ENCODE measurements around the gene P2RY10. TPM values are rescaled to one million over a fixed set of nuclear protein-coding genes. Genes with fewer than 3 reads are reported as not detected.

P2RY10 gene, protein sequence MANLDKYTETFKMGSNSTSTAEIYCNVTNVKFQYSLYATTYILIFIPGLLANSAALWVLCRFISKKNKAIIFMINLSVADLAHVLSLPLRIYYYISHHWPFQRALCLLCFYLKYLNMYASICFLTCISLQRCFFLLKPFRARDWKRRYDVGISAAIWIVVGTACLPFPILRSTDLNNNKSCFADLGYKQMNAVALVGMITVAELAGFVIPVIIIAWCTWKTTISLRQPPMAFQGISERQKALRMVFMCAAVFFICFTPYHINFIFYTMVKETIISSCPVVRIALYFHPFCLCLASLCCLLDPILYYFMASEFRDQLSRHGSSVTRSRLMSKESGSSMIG
- not detected for polyA plus RNA-seq (2013, experiment 1 of 2)
- not detected for polyA plus RNA-seq (2013, experiment 2 of 2)

DNA sequence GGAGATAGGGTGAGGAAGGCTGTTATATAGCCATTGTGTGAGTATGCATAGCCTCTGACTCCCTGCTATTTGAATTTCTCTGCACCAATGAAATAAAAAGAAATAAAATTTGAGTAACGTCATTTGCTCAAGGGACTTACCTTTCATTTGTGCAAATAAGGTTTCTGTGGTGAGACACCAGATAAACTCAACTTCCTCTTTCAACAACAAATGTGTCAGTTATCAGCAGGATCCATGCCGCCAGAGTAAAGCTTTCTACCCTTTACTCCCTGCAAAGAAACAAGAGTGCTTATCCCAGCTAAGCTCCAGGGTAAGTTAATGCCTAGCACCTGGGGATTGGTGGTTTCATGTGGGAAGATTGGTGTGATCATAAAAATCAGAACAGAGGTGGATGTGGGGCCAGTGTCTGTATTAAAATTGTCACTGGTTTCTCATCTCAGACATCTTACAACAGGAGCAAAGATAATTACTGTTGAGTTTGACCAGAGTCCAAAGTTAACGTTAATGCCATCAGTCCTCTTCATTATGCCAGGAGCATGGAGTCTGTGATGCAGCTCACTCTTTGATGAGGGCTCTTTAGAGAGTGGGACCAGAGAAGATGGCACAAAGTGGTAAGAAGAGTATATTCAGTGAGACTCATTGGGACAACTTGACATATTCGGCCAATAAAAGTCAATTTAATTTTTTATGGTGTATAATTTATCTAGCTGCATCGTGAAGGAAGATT is at the start of gene P2RY10:
TSS of gene P2RY10 (plus strand) at position 206 of the 727 bp plus-strand sequence. CDS start 15,130 bp downstream, outside the sequence.
- Histone ChIP-seq H2BK12ac (ENCODE audit: low read length in 2 of 2) (no peak within 1 kb of the TSS), H3K23ac (ENCODE audit: low read length in 2 of 2) (no peak within 1 kb of the TSS), H3K4me2 (ENCODE audit: low read length, poor library complexity, severe bottlenecking) (no peak within 1 kb of the TSS), H3K36me3 (ENCODE audit: control insufficient read depth in 1 of 2, insufficient read depth in 2 of 2, low read depth in 1 of 2, low read length in 2 of 2) (no peaks in the 10 kb centered on the region), H3K4me3 (ENCODE audit: insufficient read depth in 1 of 2, low read depth in 1 of 2, low read length in 2 of 2) (no peak within 1 kb of the TSS), H3K79me1 (replicated peaks; ENCODE audit: low read length, poor library complexity, severe bottlenecking) (no peaks in the 10 kb centered on the region), H3K4ac (ENCODE audit: low read depth in 1 of 2, low read length in 2 of 2) (no peak within 1 kb of the TSS), H3K4me1 (ENCODE audit: control insufficient read depth, insufficient read depth, low read depth, low read length) (no peaks in the 10 kb centered on the region), H2BK5ac (ENCODE audit: low read depth, low read length, poor library complexity, severe bottlenecking) (no peak within 1 kb of the TSS), H4K91ac (ENCODE audit: low read length) (no peak within 1 kb of the TSS), H3K14ac (ENCODE audit: low read length in 2 of 2) (no peak within 1 kb of the TSS), H2BK120ac (ENCODE audit: low read depth, low read length) (no peak within 1 kb of the TSS), H3K18ac (ENCODE audit: low read depth in 1 of 2, low read length in 2 of 2) (no peak within 1 kb of the TSS), H3K9me3 (ENCODE audit: control insufficient read depth, low read length) (no peaks in the 10 kb centered on the region), H3K27ac (ENCODE audit: low read length, poor library complexity, severe bottlenecking) (no peak within 1 kb of the TSS), H3K27me3 (ENCODE audit: control insufficient read depth in 1 of 2, insufficient read depth in 1 of 2, low read length in 2 of 2) (no peaks in the 10 kb centered on the region), H3K9ac (ENCODE audit: low read length) (no peak within 1 kb of the TSS), H2BK15ac (ENCODE audit: low read depth, poor library complexity, severe bottlenecking) (no peak within 1 kb of the TSS), H2AK5ac (ENCODE audit: low read length, severe bottlenecking) (no peak within 1 kb of the TSS), H2AFZ (ENCODE audit: low read depth, low read length) (no peak within 1 kb of the TSS), H4K8ac (ENCODE audit: low read length) (no peak within 1 kb of the TSS)
- WGBS = 81% methylated on average over 4 of the region's 5 CpGs
- DNase-seq = no peak

DNA sequence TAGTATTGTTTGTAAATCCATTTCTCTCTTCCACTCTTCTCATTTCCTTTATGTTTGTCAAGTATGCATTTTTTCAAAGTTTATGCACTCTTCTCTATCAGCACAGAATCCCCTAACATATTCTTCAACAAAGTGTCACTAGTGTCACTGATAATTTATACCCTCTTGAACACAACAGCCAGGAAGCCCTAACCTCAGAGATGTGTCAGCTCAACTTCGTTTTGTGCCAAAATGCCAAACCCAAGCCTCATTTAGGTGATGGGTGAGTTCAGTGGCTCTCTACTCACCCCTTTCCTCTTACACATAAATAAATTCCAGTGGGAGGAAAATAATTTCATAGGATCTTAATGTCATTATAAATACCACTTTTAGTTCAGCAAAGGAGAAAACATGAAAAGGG is 22.4 kb upstream of the P2RY10 start:
- no peaks in the 10 kb centered on the region for H3K27me3 ChIP-seq (ENCODE audit: control insufficient read depth in 1 of 2, insufficient read depth in 1 of 2, low read length in 2 of 2)
- peak overlapping the region; percentile 57 for H2BK5ac ChIP-seq (ENCODE audit: low read depth, low read length, poor library complexity, severe bottlenecking)
- H2BK120ac ChIP-seq (ENCODE audit: low read depth, low read length) = no peak overlapping the region
- H3K9me3 ChIP-seq (ENCODE audit: control insufficient read depth, low read length) = no peaks in the 10 kb centered on the region
- no peak overlapping the region for H4K91ac ChIP-seq (ENCODE audit: low read length)
- no peaks in the 10 kb centered on the region for H3K79me1 ChIP-seq (replicated peaks; ENCODE audit: low read length, poor library complexity, severe bottlenecking)
- H3K4me1 ChIP-seq (ENCODE audit: control insufficient read depth, insufficient read depth, low read depth, low read length) = no peaks in the 10 kb centered on the region
- H3K4me3 ChIP-seq (ENCODE audit: insufficient read depth in 1 of 2, low read depth in 1 of 2, low read length in 2 of 2) = no peak overlapping the region
- H3K9ac ChIP-seq (ENCODE audit: low read length) = no peak overlapping the region
- no peak overlapping the region for H2AK5ac ChIP-seq (ENCODE audit: low read length, severe bottlenecking)
- H3K27ac ChIP-seq (ENCODE audit: low read length, poor library complexity, severe bottlenecking) = no peak overlapping the region
- H3K36me3 ChIP-seq (ENCODE audit: control insufficient read depth in 1 of 2, insufficient read depth in 2 of 2, low read depth in 1 of 2, low read length in 2 of 2) = no peaks in the 10 kb centered on the region
- no peak overlapping the region for H4K8ac ChIP-seq (ENCODE audit: low read length)
- H3K14ac ChIP-seq (ENCODE audit: low read length in 2 of 2) = no peak overlapping the region
- no peak overlapping the region for H2BK12ac ChIP-seq (ENCODE audit: low read length in 2 of 2)
- DNase-seq = no peak
- no peak overlapping the region for H3K23ac ChIP-seq (ENCODE audit: low read length in 2 of 2)
- no peak overlapping the region for H3K4ac ChIP-seq (ENCODE audit: low read depth in 1 of 2, low read length in 2 of 2)
- WGBS = no CpG with 5 or more reads among the region's 1 CpG
- no peak overlapping the region for H3K4me2 ChIP-seq (ENCODE audit: low read length, poor library complexity, severe bottlenecking)
- H2BK15ac ChIP-seq (ENCODE audit: low read depth, poor library complexity, severe bottlenecking) = no peak overlapping the region
- no peak overlapping the region for H2AFZ ChIP-seq (ENCODE audit: low read depth, low read length)
- H3K18ac ChIP-seq (ENCODE audit: low read depth in 1 of 2, low read length in 2 of 2) = no peak overlapping the region

GRCh38 chrX:78923198-78924015 is 21.8 kb upstream of the P2RY10 start:
- no peak overlapping the region for H3K27ac ChIP-seq (ENCODE audit: low read length, poor library complexity, severe bottlenecking)
- no peak overlapping the region for H2AFZ ChIP-seq (ENCODE audit: low read depth, low read length)
- DNase-seq = no peak
- H3K18ac ChIP-seq (ENCODE audit: low read depth in 1 of 2, low read length in 2 of 2) = no peak overlapping the region
- H3K4me3 ChIP-seq (ENCODE audit: insufficient read depth in 1 of 2, low read depth in 1 of 2, low read length in 2 of 2) = peak overlapping the region in 1 of 2 experiments; percentile 17
- H2BK5ac ChIP-seq (ENCODE audit: low read depth, low read length, poor library complexity, severe bottlenecking) = no peak overlapping the region
- H3K14ac ChIP-seq (ENCODE audit: low read length in 2 of 2) = no peak overlapping the region
- H2AK5ac ChIP-seq (ENCODE audit: low read length, severe bottlenecking) = no peak overlapping the region
- H3K36me3 ChIP-seq (ENCODE audit: control insufficient read depth in 1 of 2, insufficient read depth in 2 of 2, low read depth in 1 of 2, low read length in 2 of 2) = no peaks in the 10 kb centered on the region
- H3K23ac ChIP-seq (ENCODE audit: low read length in 2 of 2) = no peak overlapping the region
- H3K9me3 ChIP-seq (ENCODE audit: control insufficient read depth, low read length) = no peaks in the 10 kb centered on the region
- no peak overlapping the region for H2BK12ac ChIP-seq (ENCODE audit: low read length in 2 of 2)
- H3K27me3 ChIP-seq (ENCODE audit: control insufficient read depth in 1 of 2, insufficient read depth in 1 of 2, low read length in 2 of 2) = no peaks in the 10 kb centered on the region
- no peaks in the 10 kb centered on the region for H3K79me1 ChIP-seq (replicated peaks; ENCODE audit: low read length, poor library complexity, severe bottlenecking)
- no peak overlapping the region for H4K91ac ChIP-seq (ENCODE audit: low read length)
- no peak overlapping the region for H4K8ac ChIP-seq (ENCODE audit: low read length)
- H3K4ac ChIP-seq (ENCODE audit: low read depth in 1 of 2, low read length in 2 of 2) = no peak overlapping the region
- H2BK120ac ChIP-seq (ENCODE audit: low read depth, low read length) = no peak overlapping the region
- no peaks in the 10 kb centered on the region for H3K4me1 ChIP-seq (ENCODE audit: control insufficient read depth, insufficient read depth, low read depth, low read length)
- H3K9ac ChIP-seq (ENCODE audit: low read length) = peak overlapping the region; percentile 72
- 85% methylated on average over 2 of the region's 3 CpGs for WGBS
- H3K4me2 ChIP-seq (ENCODE audit: low read length, poor library complexity, severe bottlenecking) = no peak overlapping the region
- H2BK15ac ChIP-seq (ENCODE audit: low read depth, poor library complexity, severe bottlenecking) = no peak overlapping the region

DNA sequence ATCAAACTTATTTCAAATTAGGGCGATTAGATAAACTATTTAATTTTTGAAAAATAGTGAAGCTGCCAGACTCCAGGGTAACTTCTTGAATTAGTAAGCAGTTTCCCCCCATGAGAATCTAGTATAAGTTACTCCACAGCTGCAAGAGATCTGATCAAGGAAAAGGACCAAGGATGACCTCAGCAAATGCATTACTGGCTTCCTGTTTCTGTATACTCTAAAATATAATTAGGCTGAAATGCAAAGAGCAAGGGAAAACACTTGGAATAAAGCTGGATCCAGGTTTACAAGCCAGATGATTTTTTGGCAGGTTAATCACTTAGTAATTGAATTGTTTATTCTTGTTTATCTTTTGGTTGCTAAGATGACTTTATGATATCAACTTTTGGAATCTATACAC is 13.4 kb upstream of the P2RY10 start:
- Histone ChIP-seq H3K27ac (ENCODE audit: low read length, poor library complexity, severe bottlenecking) (no peak overlapping the region), H2BK15ac (ENCODE audit: low read depth, poor library complexity, severe bottlenecking) (no peak overlapping the region), H2BK12ac (ENCODE audit: low read length in 2 of 2) (no peak overlapping the region), H3K27me3 (ENCODE audit: control insufficient read depth in 1 of 2, insufficient read depth in 1 of 2, low read length in 2 of 2) (no peaks in the 10 kb centered on the region), H2BK5ac (ENCODE audit: low read depth, low read length, poor library complexity, severe bottlenecking) (no peak overlapping the region), H2BK120ac (ENCODE audit: low read depth, low read length) (no peak overlapping the region), H3K79me1 (replicated peaks; ENCODE audit: low read length, poor library complexity, severe bottlenecking) (no peaks in the 10 kb centered on the region), H3K9me3 (ENCODE audit: control insufficient read depth, low read length) (no peaks in the 10 kb centered on the region), H3K4ac (ENCODE audit: low read depth in 1 of 2, low read length in 2 of 2) (no peak overlapping the region), H3K18ac (ENCODE audit: low read depth in 1 of 2, low read length in 2 of 2) (no peak overlapping the region), H2AK5ac (ENCODE audit: low read length, severe bottlenecking) (no peak overlapping the region), H2AFZ (ENCODE audit: low read depth, low read length) (no peak overlapping the region), H3K9ac (ENCODE audit: low read length) (peak overlapping the region; percentile 47), H3K4me2 (ENCODE audit: low read length, poor library complexity, severe bottlenecking) (no peak overlapping the region), H3K4me3 (ENCODE audit: insufficient read depth in 1 of 2, low read depth in 1 of 2, low read length in 2 of 2) (no peak overlapping the region), H4K8ac (ENCODE audit: low read length) (no peak overlapping the region), H4K91ac (ENCODE audit: low read length) (no peak overlapping the region), H3K14ac (ENCODE audit: low read length in 2 of 2) (no peak overlapping the region), H3K36me3 (ENCODE audit: control insufficient read depth in 1 of 2, insufficient read depth in 2 of 2, low read depth in 1 of 2, low read length in 2 of 2) (no peaks in the 10 kb centered on the region), H3K4me1 (ENCODE audit: control insufficient read depth, insufficient read depth, low read depth, low read length) (no peaks in the 10 kb centered on the region), H3K23ac (ENCODE audit: low read length in 2 of 2) (no peak overlapping the region)
- no CpG with 5 or more reads among the region's 1 CpG for WGBS
- no peak for DNase-seq

All from mesenchymal stem cell (in vitro differentiated cells and primary cell).